K562 (cell line): ENCODE results near the gene CHDH. TPM values are rescaled to one million over a fixed set of nuclear protein-coding genes. Genes with fewer than 3 reads are reported as not detected.

Source experiments
- ATAC-seq: fragments of 200-7000 bp; cut with Tn5 transposase; 3 replicates; pipeline ENCODE4 v1.9.1; 2020; ENCODE audit warnings: moderate library complexity
- BruUV-seq: library from RNA; stranded (reverse); fragments of 400-500 nt; replicated peaks from 2 replicates; lab custom pipeline; 2021; lab: Mats Ljungman, UMichigan
- CTCF ChIA-PET: fragments of 300-600 bp; formaldehyde crosslinking; extraction: SDS; loops from one replicate; lab custom pipeline; 2021; ENCODE audit warnings: low intra/inter-chr PET ratio; lab: Yijun Ruan, JAX
- POLR2A ChIA-PET: fragments of 300-600, 350-650 bp; sonication (Branson Sonifier 250); formaldehyde crosslinking; extraction: SDS; loops from one replicate; lab custom pipeline; 2021; ENCODE audit warnings: antibody characterized with exemption, inconsistent platforms; lab: Yijun Ruan, JAX
- DNase-seq, 4 experiments: peaks; one replicate each; pipeline versions ENCODE4 v3.0.0 to v3.0.0-alpha.2; 2011 to 2018; ENCODE audit warnings: low spot score in 3 of 4, mixed read lengths in 3 of 4; ENCODE audit errors: extremely low read depth in 1 of 4
- FAIRE-seq: peaks from 2 replicates; lab custom pipeline; 2011; peaks lifted over from hg19 to GRCh38; lab: Jason Lieb, UNC
- H2AFZ ChIP-seq: 2 replicates; pipeline ENCODE4 v1.6.0; 2011; ENCODE audit warnings: low read depth, low read length, control low read depth, inconsistent platforms
- H3K27ac ChIP-seq: fragments of 200-600 bp; 3 replicates; pipeline ENCODE4 v1.8.0; 2011; ENCODE audit warnings: low read depth, mild to moderate bottlenecking, control low read depth, inconsistent platforms, low read length, moderate library complexity, mixed read lengths; ENCODE audit errors: extremely low read depth
- H3K27me3 ChIP-seq, 2 experiments: fragments of 300-600 bp in 1 of 2; 2 replicates in 1 of 2; 3 replicates in 1 of 2; pipeline versions ENCODE4 v1.6.0 to v1.8.0; 2011; ENCODE audit warnings: inconsistent platforms in 2 of 2, low read length in 2 of 2, mild to moderate bottlenecking in 1 of 2, mixed read lengths in 1 of 2, moderate library complexity in 1 of 2; ENCODE audit not compliant: control insufficient read depth in 2 of 2, insufficient read depth in 2 of 2
- H3K36me3 ChIP-seq: fragments of 300-600 bp; 3 replicates; pipeline ENCODE4 v1.8.0; 2011; ENCODE audit warnings: mild to moderate bottlenecking, low read length, inconsistent platforms; ENCODE audit not compliant: control insufficient read depth, insufficient read depth
- H3K4me1 ChIP-seq, 2 experiments: fragments of 200-600 bp in 1 of 2; replicated peaks in 1 of 2; 2 replicates in 1 of 2; 3 replicates in 1 of 2; pipeline versions ENCODE4 v1.5.1 to v1.8.0; 2011; ENCODE audit warnings: inconsistent platforms in 2 of 2, low read length in 2 of 2, mild to moderate bottlenecking in 1 of 2, mixed read lengths in 1 of 2, moderate library complexity in 1 of 2; ENCODE audit not compliant: control insufficient read depth in 2 of 2, insufficient read depth in 2 of 2
- H3K4me2 ChIP-seq: 2 replicates; pipeline ENCODE4 v1.6.1; 2011; ENCODE audit warnings: low read length, control low read depth, inconsistent platforms, mixed read lengths; ENCODE audit not compliant: insufficient read depth
- H3K4me3 ChIP-seq: fragments of 200-600 bp; sonication (generic), shearing (Covaris generic); 2 replicates; pipeline ENCODE4 v1.5.1; 2016; ENCODE audit warnings: control low read depth, inconsistent platforms
- H3K79me2 ChIP-seq: fragments of 200-600 bp; 3 replicates; pipeline ENCODE4 v1.8.0; 2011; ENCODE audit warnings: low read length, inconsistent platforms; ENCODE audit not compliant: control insufficient read depth, insufficient read depth
- H3K9ac ChIP-seq, 2 experiments: 2 replicates each; pipeline versions ENCODE4 v1.6.0 to v1.6.1; 2011; ENCODE audit warnings: low read depth in 2 of 2, low read length in 2 of 2, control low read depth in 1 of 2, inconsistent platforms in 1 of 2, mild to moderate bottlenecking in 1 of 2, mixed read lengths in 1 of 2; ENCODE audit not compliant: insufficient read depth in 1 of 2
- H3K9me1 ChIP-seq: one replicate; pipeline ENCODE4 v1.6.0; 2011; ENCODE audit warnings: inconsistent platforms, mild to moderate bottlenecking, low read length, moderate library complexity; ENCODE audit not compliant: control insufficient read depth, insufficient read depth
- H3K9me3 ChIP-seq: replicated peaks from 2 replicates; pipeline ENCODE4 v1.5.1; 2011; ENCODE audit warnings: low read depth, low read length, inconsistent platforms; ENCODE audit not compliant: control insufficient read depth, insufficient read depth
- H4K20me1 ChIP-seq: replicated peaks from 2 replicates; pipeline ENCODE4 v1.6.1; 2011; ENCODE audit warnings: low read length, inconsistent platforms, mixed read lengths; ENCODE audit not compliant: control insufficient read depth, insufficient read depth
- CTCF ChIP-seq, 3 experiments: IDR thresholded peaks in 2 of 3; conservative IDR thresholded peaks in 1 of 3; 2 replicates each; pipeline ENCODE4 v1.5.1; 2011 to 2012; ENCODE audit warnings: low read length in 3 of 3, mild to moderate bottlenecking in 3 of 3, control low read depth in 2 of 3, improper control_type of control experiment in 1 of 3, inconsistent platforms in 1 of 3, low read depth in 1 of 3, mixed read lengths in 1 of 3, moderate library complexity in 1 of 3; ENCODE audit not compliant: insufficient read depth in 2 of 3
- EHMT2 ChIP-seq: fragments of 450-650 bp; IDR thresholded peaks from 2 replicates; pipeline ENCODE4 v1.6.1; 2018; ENCODE audit warnings: antibody characterized with exemption
- RREB1 ChIP-seq: fragments of 250-450 bp; sonication (Bioruptor Pico); IDR thresholded peaks from 2 replicates; pipeline ENCODE4 v1.4.0; 2020
- TAF9B ChIP-seq: fragments of 450-650 bp; IDR thresholded peaks from 2 replicates; pipeline ENCODE4 v1.6.1; 2018; ENCODE audit warnings: mild to moderate bottlenecking; ENCODE audit not compliant: partially characterized antibody
- ZKSCAN1 ChIP-seq: fragments of 150-350 bp; IDR thresholded peaks from 2 replicates; pipeline ENCODE4 v1.6.1; 2016; ENCODE audit warnings: low read depth, low read length
- WGBS: fragments of 100-300 bp; shearing (Covaris generic); methylation state at CpG from one replicate; pipeline ENCODE4 v1.1.6; 2016; ENCODE audit warnings: low coverage, mixed read lengths; ENCODE audit not compliant: insufficient coverage; ENCODE audit errors: missing lambda C conversion rate; 5-methylcytosine and 5-hydroxymethylcytosine counted together
- in situ Hi-C: fragments of 300-500 bp; cut with MboI; formaldehyde crosslinking; loops from 4 replicates; pipeline ENCODE4 v1.15.0; 2018; ENCODE audit warnings: inconsistent platforms, mixed read lengths
- intact Hi-C: fragments of 100-400 bp; cut with micrococcal nuclease; formaldehyde crosslinking; loops from 2 replicates; pipeline ENCODE4 v1.14.2; 2022
- polyA plus RNA-seq, 8 experiments: library from polyadenylated mRNA; depleted of rRNA in 4 of 8; stranded (reverse) in 5 of 8; unstranded in 3 of 8; fragments of >200 nt; fragmentation: Nextera tagmentation in 2 of 8; fragmentation: Illumina TruSeq in 1 of 8; extraction: Ambion mirVana in 2 of 8; extraction: Trizol in 1 of 8; gene quantifications; 2 replicates each; pipeline versions ENCODE4 v1.2.1 to v1.2.3, GENCODE V29; 2011 to 2014; ENCODE audit warnings: inconsistent platforms in 1 of 8, missing spikeins in 1 of 8
- total RNA-seq, 7 experiments: library from RNA; depleted of rRNA in 6 of 7; stranded (reverse); fragments of >200 nt in 6 of 7; fragmentation: Illumina TruSeq in 2 of 7; extraction: Trizol in 2 of 7; gene quantifications; 2 replicates each; pipeline versions ENCODE4 v1.2.1 to v1.2.3, GENCODE V29; 2011 to 2021; ENCODE audit warnings: low replicate concordance in 1 of 7

The CHDH gene
- total and polyA plus RNA-seq, 9 of the 15 experiments (the other 6 are each of a cell fraction or from before 2014, with no cell fraction given) = 0.06 to 1.9 (median 0.46) TPM

- Histone ChIP-seq H3K36me3 (no peaks in the 10 kb centered on the region), H3K4me1 (no peaks in the 10 kb centered on the region), H3K27ac (no peak overlapping the region), H3K27me3 (peaks cover 0 to 37% of the 10 kb centered on the region in 2 experiments; a peak in 3 of 5 replicates), H2AFZ (no peak overlapping the region), H3K9ac (no peak overlapping the region), H3K4me2 (no peak overlapping the region)
- ChIA-PET POLR2A (interaction anchor here (1.2 kb wide), 1 partner anchor 22 kb away, joined by 3 read pairs; no protein-coding TSS in a partner anchor), CTCF (no interaction called here)
- intact Hi-C loops (no loop called here), in situ Hi-C loops (no loop called here)
- TF ChIP-seq TAF9B = no peak
- 0 out of 6 replicates have a peak, but pooled peaks of 1 of the 3 experiments have one; percentile 16 for TF ChIP-seq CTCF (IDR thresholded peaks at IDR 0.05 in 2 of 3, conservative IDR thresholded peaks at IDR 0.05 in 1 of 3; ENCODE audit: insufficient read depth in 2 of 3, low read depth in 1 of 3, low read length in 3 of 3)
- TF ChIP-seq, all 486 proteins: peak for 1
- no peaks in the 10 kb centered on the region for H3K9me1 ChIP-seq
- 10% methylated on average over 7 of the region's 7 CpGs for WGBS
- no peak for DNase-seq
- H4K20me1 ChIP-seq = no peaks in the 10 kb centered on the region
- BruUV-seq = no TSS peak
- peak; percentile 63; the same call in 1 of the 3 replicates for ATAC-seq
- no peak for FAIRE-seq
- H3K9me3 ChIP-seq = no peaks in the 10 kb centered on the region
- H3K4me3 ChIP-seq = no peak overlapping the region
- no peaks in the 10 kb centered on the region for H3K79me2 ChIP-seq
Measured at GRCh38 chr3:53766706-53767105, 79.5 kb downstream of the CHDH start.

GRCh38 chr3:53765753-53766152, 80.5 kb downstream of the CHDH start:
- DNase-seq (no peak), ATAC-seq (peak; percentile 69), FAIRE-seq (no peak)
- Histone ChIP-seq H3K9ac (no peak overlapping the region), H4K20me1 (no peaks in the 10 kb centered on the region), H3K79me2 (no peaks in the 10 kb centered on the region), H3K4me2 (no peak overlapping the region), H3K27me3 (peaks cover 0 to 46% of the 10 kb centered on the region in 2 experiments; a peak in 3 of 5 replicates), H3K9me3 (no peaks in the 10 kb centered on the region), H3K4me3 (no peak overlapping the region), H3K27ac (no peak overlapping the region), H3K4me1 (no peaks in the 10 kb centered on the region), H2AFZ (no peak overlapping the region), H3K36me3 (no peaks in the 10 kb centered on the region), H3K9me1 (no peaks in the 10 kb centered on the region)
- 0% methylated on average over 5 of the region's 5 CpGs for WGBS
- ChIA-PET CTCF (no interaction called here), POLR2A (interaction anchor here (1.2 kb wide), 1 partner anchor 23 kb away, joined by 3 read pairs; no protein-coding TSS in a partner anchor)
- intact Hi-C loops (no loop called here), in situ Hi-C loops (no loop called here)
- no TSS peak for BruUV-seq
- no peak for TF ChIP-seq RREB1
- TF ChIP-seq EHMT2 = no peak
- no peak for TF ChIP-seq ZKSCAN1
